Measurements from ENCODE around the gene CASP2.

CASP2 gene

GRCh38 chr7:143287935-143288826 lies at the start of gene CASP2:
Gene CASP2 (plus strand): TSS chr7:143288351. CDS start chr7:143288456, 105 bp downstream.
- H3K36me3 ChIP-seq (ENCODE audit: control insufficient read depth, low read depth, low read length), result peaks cover 28% of the 10 kb centered on the region
- H3K4me3 ChIP-seq (ENCODE audit: low read length), result peak within 1 kb of the TSS; percentile 86
- peaks cover 22% of the 10 kb centered on the region for H3K4me1 ChIP-seq (ENCODE audit: control insufficient read depth, low read depth, low read length)
- H3K9me3 ChIP-seq (ENCODE audit: control insufficient read depth, low read depth, low read length), result no peaks in the 10 kb centered on the region
- peak within 1 kb of the TSS; percentile 95 for H3K9ac ChIP-seq (ENCODE audit: low read length)
- H3K27ac ChIP-seq (ENCODE audit: low read length), result peak within 1 kb of the TSS; percentile 49
- H3K27me3 ChIP-seq (ENCODE audit: control insufficient read depth, insufficient read depth, low read length), result peaks cover 18% of the 10 kb centered on the region

- Histone ChIP-seq H3K9ac (ENCODE audit: low read length) (no peak overlapping the region), H3K27me3 (ENCODE audit: control insufficient read depth, insufficient read depth, low read length) (peaks cover 8% of the 10 kb centered on the region), H3K36me3 (ENCODE audit: control insufficient read depth, low read depth, low read length) (no peaks in the 10 kb centered on the region), H3K27ac (ENCODE audit: low read length) (no peak overlapping the region), H3K4me1 (ENCODE audit: control insufficient read depth, low read depth, low read length) (no peaks in the 10 kb centered on the region), H3K4me3 (ENCODE audit: low read length) (no peak overlapping the region), H3K9me3 (ENCODE audit: control insufficient read depth, low read depth, low read length) (peaks cover 3% of the 10 kb centered on the region)
Observed at GRCh38 chr7:143239813-143240212, 48.3 kb upstream of the CASP2 start.

- Histone ChIP-seq H3K9ac (ENCODE audit: low read length) (no peak overlapping the region), H3K36me3 (ENCODE audit: control insufficient read depth, low read depth, low read length) (no peaks in the 10 kb centered on the region), H3K9me3 (ENCODE audit: control insufficient read depth, low read depth, low read length) (peaks cover 3% of the 10 kb centered on the region), H3K27me3 (ENCODE audit: control insufficient read depth, insufficient read depth, low read length) (peaks cover 8% of the 10 kb centered on the region), H3K4me1 (ENCODE audit: control insufficient read depth, low read depth, low read length) (no peaks in the 10 kb centered on the region), H3K4me3 (ENCODE audit: low read length) (no peak overlapping the region), H3K27ac (ENCODE audit: low read length) (no peak overlapping the region)
Observed at GRCh38 chr7:143240291-143241168, 47.6 kb upstream of the CASP2 start.

GRCh38 chr7:143242306-143242705 lies 45.8 kb upstream of the CASP2 start:
- Histone ChIP-seq H3K9ac (ENCODE audit: low read length) (no peak overlapping the region), H3K27ac (ENCODE audit: low read length) (no peak overlapping the region), H3K27me3 (ENCODE audit: control insufficient read depth, insufficient read depth, low read length) (peaks cover 8% of the 10 kb centered on the region), H3K36me3 (ENCODE audit: control insufficient read depth, low read depth, low read length) (no peaks in the 10 kb centered on the region), H3K9me3 (ENCODE audit: control insufficient read depth, low read depth, low read length) (no peaks in the 10 kb centered on the region), H3K4me1 (ENCODE audit: control insufficient read depth, low read depth, low read length) (no peaks in the 10 kb centered on the region), H3K4me3 (ENCODE audit: low read length) (no peak overlapping the region)

GRCh38 chr7:143243111-143243510 lies 45.0 kb upstream of the CASP2 start:
- Histone ChIP-seq H3K36me3 (ENCODE audit: control insufficient read depth, low read depth, low read length) (no peaks in the 10 kb centered on the region), H3K4me3 (ENCODE audit: low read length) (no peak overlapping the region), H3K4me1 (ENCODE audit: control insufficient read depth, low read depth, low read length) (no peaks in the 10 kb centered on the region), H3K9me3 (ENCODE audit: control insufficient read depth, low read depth, low read length) (no peaks in the 10 kb centered on the region), H3K9ac (ENCODE audit: low read length) (no peak overlapping the region), H3K27me3 (ENCODE audit: control insufficient read depth, insufficient read depth, low read length) (peaks cover 8% of the 10 kb centered on the region), H3K27ac (ENCODE audit: low read length) (no peak overlapping the region)

- no peaks in the 10 kb centered on the region for H3K36me3 ChIP-seq (ENCODE audit: control insufficient read depth, low read depth, low read length)
- H3K4me3 ChIP-seq (ENCODE audit: low read length), result no peak overlapping the region
- H3K4me1 ChIP-seq (ENCODE audit: control insufficient read depth, low read depth, low read length), result no peaks in the 10 kb centered on the region
- no peak overlapping the region for H3K9ac ChIP-seq (ENCODE audit: low read length)
- H3K27ac ChIP-seq (ENCODE audit: low read length), result no peak overlapping the region
- peaks cover 8% of the 10 kb centered on the region for H3K27me3 ChIP-seq (ENCODE audit: control insufficient read depth, insufficient read depth, low read length)
- no peaks in the 10 kb centered on the region for H3K9me3 ChIP-seq (ENCODE audit: control insufficient read depth, low read depth, low read length)
Observed at GRCh38 chr7:143243614-143244013, 44.5 kb upstream of the CASP2 start.

GRCh38 chr7:143244321-143244720 lies 43.8 kb upstream of the CASP2 start:
- Histone ChIP-seq H3K4me1 (ENCODE audit: control insufficient read depth, low read depth, low read length) (no peaks in the 10 kb centered on the region), H3K36me3 (ENCODE audit: control insufficient read depth, low read depth, low read length) (no peaks in the 10 kb centered on the region), H3K27me3 (ENCODE audit: control insufficient read depth, insufficient read depth, low read length) (peaks cover 8% of the 10 kb centered on the region), H3K4me3 (ENCODE audit: low read length) (no peak overlapping the region), H3K9ac (ENCODE audit: low read length) (no peak overlapping the region), H3K9me3 (ENCODE audit: control insufficient read depth, low read depth, low read length) (no peaks in the 10 kb centered on the region), H3K27ac (ENCODE audit: low read length) (no peak overlapping the region)

- H3K9me3 ChIP-seq (ENCODE audit: control insufficient read depth, low read depth, low read length), result no peaks in the 10 kb centered on the region
- H3K4me1 ChIP-seq (ENCODE audit: control insufficient read depth, low read depth, low read length), result no peaks in the 10 kb centered on the region
- no peak overlapping the region for H3K9ac ChIP-seq (ENCODE audit: low read length)
- no peaks in the 10 kb centered on the region for H3K36me3 ChIP-seq (ENCODE audit: control insufficient read depth, low read depth, low read length)
- H3K27me3 ChIP-seq (ENCODE audit: control insufficient read depth, insufficient read depth, low read length), result peaks cover 8% of the 10 kb centered on the region
- H3K27ac ChIP-seq (ENCODE audit: low read length), result no peak overlapping the region
- H3K4me3 ChIP-seq (ENCODE audit: low read length), result no peak overlapping the region
Observed at GRCh38 chr7:143245123-143245522, 43.0 kb upstream of the CASP2 start.

- no peaks in the 10 kb centered on the region for H3K27me3 ChIP-seq (ENCODE audit: control insufficient read depth, insufficient read depth, low read length)
- H3K4me3 ChIP-seq (ENCODE audit: low read length), result no peak overlapping the region
- no peak overlapping the region for H3K27ac ChIP-seq (ENCODE audit: low read length)
- no peaks in the 10 kb centered on the region for H3K4me1 ChIP-seq (ENCODE audit: control insufficient read depth, low read depth, low read length)
- H3K36me3 ChIP-seq (ENCODE audit: control insufficient read depth, low read depth, low read length), result no peaks in the 10 kb centered on the region
- no peak overlapping the region for H3K9ac ChIP-seq (ENCODE audit: low read length)
- H3K9me3 ChIP-seq (ENCODE audit: control insufficient read depth, low read depth, low read length), result no peaks in the 10 kb centered on the region
Observed at GRCh38 chr7:143247372-143247771, 40.8 kb upstream of the CASP2 start.

GRCh38 chr7:143248761-143249354 lies 39.3 kb upstream of the CASP2 start:
- no peaks in the 10 kb centered on the region for H3K36me3 ChIP-seq (ENCODE audit: control insufficient read depth, low read depth, low read length)
- no peak overlapping the region for H3K4me3 ChIP-seq (ENCODE audit: low read length)
- H3K27me3 ChIP-seq (ENCODE audit: control insufficient read depth, insufficient read depth, low read length), result no peaks in the 10 kb centered on the region
- no peaks in the 10 kb centered on the region for H3K9me3 ChIP-seq (ENCODE audit: control insufficient read depth, low read depth, low read length)
- no peak overlapping the region for H3K27ac ChIP-seq (ENCODE audit: low read length)
- no peak overlapping the region for H3K9ac ChIP-seq (ENCODE audit: low read length)
- H3K4me1 ChIP-seq (ENCODE audit: control insufficient read depth, low read depth, low read length), result no peaks in the 10 kb centered on the region

GRCh38 chr7:143250199-143250598 lies 38.0 kb upstream of the CASP2 start:
- Histone ChIP-seq H3K27ac (ENCODE audit: low read length) (no peak overlapping the region), H3K36me3 (ENCODE audit: control insufficient read depth, low read depth, low read length) (no peaks in the 10 kb centered on the region), H3K4me1 (ENCODE audit: control insufficient read depth, low read depth, low read length) (no peaks in the 10 kb centered on the region), H3K27me3 (ENCODE audit: control insufficient read depth, insufficient read depth, low read length) (no peaks in the 10 kb centered on the region), H3K9me3 (ENCODE audit: control insufficient read depth, low read depth, low read length) (no peaks in the 10 kb centered on the region), H3K4me3 (ENCODE audit: low read length) (no peak overlapping the region), H3K9ac (ENCODE audit: low read length) (no peak overlapping the region)

Measured in iPS-18a (cell line).